HepG2 (cell line): Measurements from ENCODE around the gene HEXIM1. TPM values are rescaled to one million over a fixed set of nuclear protein-coding genes. Genes with fewer than 3 reads are reported as not detected.
A peak's percentile ranks its signal among the peaks of the same experiment; 100 is the strongest.

ENCODE experiments used
- ADNP ChIP-seq: sonication (generic); formaldehyde crosslinking; IDR thresholded peaks from 2 replicates; pipeline ENCODE4 v1.4.0; 2020; ENCODE audit warnings: missing genetic modification reagents
- CBX1 ChIP-seq: IDR thresholded peaks from one replicate; pipeline ENCODE4 v1.6.1; 2016; ENCODE audit warnings: antibody characterized with exemption, low read depth
- CSRNP2 ChIP-seq: sonication (generic); formaldehyde crosslinking; conservative IDR thresholded peaks from 2 replicates; pipeline ENCODE4 v1.8.0; 2022; ENCODE audit warnings: low read depth, missing genetic modification reagents
- FOXJ3 ChIP-seq: sonication (generic); formaldehyde crosslinking; IDR thresholded peaks from 2 replicates; pipeline ENCODE4 v1.4.0; 2020; ENCODE audit warnings: missing genetic modification reagents, mild to moderate bottlenecking, borderline replicate concordance
- FOXP1 ChIP-seq, 2 experiments: fragments of 450-650 bp in 1 of 2; IDR thresholded peaks; 2 replicates each; pipeline ENCODE4 v1.6.1; 2017 to 2018; ENCODE audit warnings: antibody characterized with exemption in 1 of 2
- GATAD2A ChIP-seq: IDR thresholded peaks from 2 replicates; pipeline ENCODE4 v1.6.1; 2016
- HIVEP1 ChIP-seq: sonication (generic); formaldehyde crosslinking; IDR thresholded peaks from 2 replicates; pipeline ENCODE4 v1.4.0; 2020; ENCODE audit warnings: mild to moderate bottlenecking, missing genetic modification reagents
- HNRNPH1 ChIP-seq: fragments of 200-400 bp; formaldehyde crosslinking; optimal IDR thresholded peaks from 2 replicates; pipeline ENCODE3; 2017; ENCODE audit warnings: mild to moderate bottlenecking, low read depth, low read length
- JUN ChIP-seq: sonication (generic); formaldehyde crosslinking; IDR thresholded peaks from 2 replicates; pipeline ENCODE4 v1.4.0; 2020; ENCODE audit warnings: mild to moderate bottlenecking, missing genetic modification reagents
- JUNB ChIP-seq: sonication (generic); formaldehyde crosslinking; IDR thresholded peaks from 2 replicates; pipeline ENCODE4 v1.8.0; 2022; ENCODE audit warnings: missing genetic modification reagents, mild to moderate bottlenecking, borderline replicate concordance
- KAT2B ChIP-seq: fragments of 150-350 bp; IDR thresholded peaks from 2 replicates; pipeline ENCODE4 v1.6.1; 2014; ENCODE audit warnings: low read depth, low read length, borderline replicate concordance
- MAF1 ChIP-seq: sonication (generic); formaldehyde crosslinking; IDR thresholded peaks from 2 replicates; pipeline ENCODE4 v1.5.0; 2020; ENCODE audit warnings: missing genetic modification reagents, borderline replicate concordance
- MAFG ChIP-seq: sonication (generic); formaldehyde crosslinking; IDR thresholded peaks from 2 replicates; pipeline ENCODE4 v1.5.1; 2020; ENCODE audit warnings: mild to moderate bottlenecking, missing genetic modification reagents
- MTA3 ChIP-seq: sonication (generic); formaldehyde crosslinking; IDR thresholded peaks from 2 replicates; pipeline ENCODE4 v1.4.0; 2020; ENCODE audit warnings: missing genetic modification reagents
- NCOR1 ChIP-seq: fragments of 200-600 bp; sonication (generic); IDR thresholded peaks from 2 replicates; pipeline ENCODE4 v1.7.0; 2017; ENCODE audit warnings: antibody characterized with exemption, low read length, borderline replicate concordance
- NPAS2 ChIP-seq: sonication (generic); formaldehyde crosslinking; IDR thresholded peaks from 2 replicates; pipeline ENCODE4 v1.8.0; 2022; ENCODE audit warnings: mild to moderate bottlenecking, missing genetic modification reagents, borderline replicate concordance
- TBP ChIP-seq: sonication (generic); formaldehyde crosslinking; IDR thresholded peaks from 2 replicates; pipeline ENCODE4 v1.5.0; 2020; ENCODE audit warnings: missing genetic modification reagents
- ZBTB7A ChIP-seq: sonication (generic); formaldehyde crosslinking; IDR thresholded peaks from 2 replicates; pipeline ENCODE4 v1.8.0; 2022; ENCODE audit warnings: mild to moderate bottlenecking, missing genetic modification reagents
- ZFP1 ChIP-seq: IDR thresholded peaks from 2 replicates; pipeline ENCODE4 v1.6.1; 2016
- ZNF337 ChIP-seq: sonication (generic); formaldehyde crosslinking; IDR thresholded peaks from 2 replicates; pipeline ENCODE4 v1.5.1; 2020; ENCODE audit warnings: missing genetic modification reagents, low read depth, mild to moderate bottlenecking, borderline replicate concordance
- ZNF678 ChIP-seq: sonication (generic); formaldehyde crosslinking; IDR thresholded peaks from 2 replicates; pipeline ENCODE4 v1.4.0; 2020; ENCODE audit warnings: mild to moderate bottlenecking, missing genetic modification reagents
- ZNF850 ChIP-seq: sonication (generic); formaldehyde crosslinking; conservative IDR thresholded peaks from 2 replicates; pipeline ENCODE4 v1.9.0; 2021; ENCODE audit warnings: mild to moderate bottlenecking, missing genetic modification reagents
- ZNF883 ChIP-seq: sonication (generic); formaldehyde crosslinking; IDR thresholded peaks from 2 replicates; pipeline ENCODE4 v1.5.1; 2020; ENCODE audit warnings: mild to moderate bottlenecking, missing genetic modification reagents; ENCODE audit errors: not compliant biosample characterization
- ZSCAN12 ChIP-seq: sonication (generic); formaldehyde crosslinking; IDR thresholded peaks from 2 replicates; pipeline ENCODE4 v1.9.0; 2021; ENCODE audit warnings: mild to moderate bottlenecking, missing genetic modification reagents
- polyA plus RNA-seq, 8 experiments: library from polyadenylated mRNA; depleted of rRNA in 3 of 8; stranded (reverse) in 7 of 8; unstranded in 1 of 8; fragments of >200 nt; fragmentation: Illumina TruSeq in 4 of 8; extraction: Trizol in 4 of 8; gene quantifications; 2 replicates each; pipeline versions ENCODE4 v1.2.1 to v1.2.3, GENCODE V29; 2011 to 2016; ENCODE audit warnings: low read depth in 4 of 8, missing spikeins in 1 of 8, mixed read lengths in 1 of 8; ENCODE audit not compliant: insufficient read depth in 1 of 8
- total RNA-seq, 5 experiments: library from RNA; depleted of rRNA; stranded (reverse); fragments of >200 nt; fragmentation: Illumina TruSeq; extraction: Trizol; gene quantifications; 2 replicates each; pipeline ENCODE4 v1.2.3, GENCODE V29; 2016; ENCODE audit warnings: low read depth in 1 of 5
- TF ChIP-seq, protein P1 (sequence below): IDR thresholded peaks from 2 replicates; pipeline ENCODE4 v1.6.1; 2016; ENCODE audit warnings: low read depth, borderline replicate concordance
- TF ChIP-seq, protein P2 (sequence below): sonication (generic); formaldehyde crosslinking; IDR thresholded peaks from 2 replicates; pipeline ENCODE4 v1.8.1; 2023; ENCODE audit warnings: missing genetic modification reagents, inconsistent platforms, borderline replicate concordance
- TF ChIP-seq, protein P3 (sequence below): sonication (generic); formaldehyde crosslinking; IDR thresholded peaks from 2 replicates; pipeline ENCODE4 v1.5.1; 2020; ENCODE audit warnings: mild to moderate bottlenecking, moderate library complexity, missing genetic modification reagents

Gene HEXIM1
- total and polyA plus RNA-seq, 2 of the 13 experiments (the other 11 are each of a cell fraction or from before 2014, with no cell fraction given) = 10.5 to 16.6 TPM

- TF ChIP-seq ADNP (peak; percentile 55; the same call in 1 of the 2 replicates), ZNF883 (CRISPR knock-in tag) (no peak), KAT2B (no peak), ZBTB7A (CRISPR knock-in tag) (peak; percentile 98), HNRNPH1 (no peak), NPAS2 (CRISPR knock-in tag) (no peak), FOXJ3 (no peak), JUN (CRISPR knock-in tag) (no peak), FOXP1 (IDR thresholded peaks at IDR 0.05) (no peak), FOXP1 (CRISPR knock-in tag; IDR thresholded peaks at IDR 0.05) (no peak), ZSCAN12 (CRISPR knock-in tag) (0 out of 2 replicates have a peak, but pooled peaks have one; percentile 29), HIVEP1 (CRISPR knock-in tag) (no peak), MAFG (CRISPR knock-in tag) (no peak), JUNB (CRISPR knock-in tag) (no peak), ZNF678 (CRISPR knock-in tag) (no peak), MAF1 (CRISPR knock-in tag) (no peak), CSRNP2 (CRISPR knock-in tag) (no peak), ZFP1 (no peak), ZNF850 (CRISPR knock-in tag) (0 out of 2 replicates have a peak, but pooled peaks have one; percentile 54), ZNF337 (CRISPR knock-in tag) (no peak), NCOR1 (no peak; the same call in 1 of the 2 replicates), CBX1 (no peak), MTA3 (no peak), TBP (CRISPR knock-in tag) (peak; percentile 55; the same call in 1 of the 2 replicates), GATAD2A (CRISPR knock-in tag) (peak; percentile 43; the same call in 1 of the 2 replicates)
- TF ChIP-seq, protein P1, sequence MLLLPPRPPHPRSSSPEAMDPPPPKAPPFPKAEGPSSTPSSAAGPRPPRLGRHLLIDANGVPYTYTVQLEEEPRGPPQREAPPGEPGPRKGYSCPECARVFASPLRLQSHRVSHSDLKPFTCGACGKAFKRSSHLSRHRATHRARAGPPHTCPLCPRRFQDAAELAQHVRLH (CRISPR knock-in tag) = no peak; the same call in 1 of the 2 replicates
- TF ChIP-seq, protein P2, sequence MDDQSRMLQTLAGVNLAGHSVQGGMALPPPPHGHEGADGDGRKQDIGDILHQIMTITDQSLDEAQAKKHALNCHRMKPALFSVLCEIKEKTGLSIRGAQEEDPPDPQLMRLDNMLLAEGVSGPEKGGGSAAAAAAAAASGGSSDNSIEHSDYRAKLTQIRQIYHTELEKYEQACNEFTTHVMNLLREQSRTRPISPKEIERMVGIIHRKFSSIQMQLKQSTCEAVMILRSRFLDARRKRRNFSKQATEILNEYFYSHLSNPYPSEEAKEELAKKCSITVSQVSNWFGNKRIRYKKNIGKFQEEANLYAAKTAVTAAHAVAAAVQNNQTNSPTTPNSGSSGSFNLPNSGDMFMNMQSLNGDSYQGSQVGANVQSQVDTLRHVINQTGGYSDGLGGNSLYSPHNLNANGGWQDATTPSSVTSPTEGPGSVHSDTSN (CRISPR knock-in tag) = no peak
- TF ChIP-seq, protein P3, sequence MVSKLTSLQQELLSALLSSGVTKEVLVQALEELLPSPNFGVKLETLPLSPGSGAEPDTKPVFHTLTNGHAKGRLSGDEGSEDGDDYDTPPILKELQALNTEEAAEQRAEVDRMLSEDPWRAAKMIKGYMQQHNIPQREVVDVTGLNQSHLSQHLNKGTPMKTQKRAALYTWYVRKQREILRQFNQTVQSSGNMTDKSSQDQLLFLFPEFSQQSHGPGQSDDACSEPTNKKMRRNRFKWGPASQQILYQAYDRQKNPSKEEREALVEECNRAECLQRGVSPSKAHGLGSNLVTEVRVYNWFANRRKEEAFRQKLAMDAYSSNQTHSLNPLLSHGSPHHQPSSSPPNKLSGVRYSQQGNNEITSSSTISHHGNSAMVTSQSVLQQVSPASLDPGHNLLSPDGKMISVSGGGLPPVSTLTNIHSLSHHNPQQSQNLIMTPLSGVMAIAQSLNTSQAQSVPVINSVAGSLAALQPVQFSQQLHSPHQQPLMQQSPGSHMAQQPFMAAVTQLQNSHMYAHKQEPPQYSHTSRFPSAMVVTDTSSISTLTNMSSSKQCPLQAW = no peak
Measured at GRCh38 chr17:45131616-45132319, 16.5 kb upstream of the HEXIM1 start (continued).
